ENCODE measurements around the gene URI1.
A peak's percentile ranks its signal among the peaks of the same experiment; 100 is the strongest.

The URI1 gene

GRCh38 chr19:29923653-29924052 lies 18.4 kb upstream of the URI1 start:
- Histone ChIP-seq H3K4me3 (ENCODE audit: low read depth, low read length) (no peak overlapping the region), H3K9me3 (ENCODE audit: control insufficient read depth, insufficient read depth, low read length) (no peaks in the 10 kb centered on the region), H3K4me1 (ENCODE audit: control insufficient read depth, insufficient read depth, low read length) (peaks cover 4% of the 10 kb centered on the region), H3K36me3 (ENCODE audit: control insufficient read depth, insufficient read depth, low read length) (no peaks in the 10 kb centered on the region), H3K9ac (ENCODE audit: low read depth, low read length) (no peak overlapping the region), H3K27me3 (ENCODE audit: control insufficient read depth, insufficient read depth, low read length) (no peaks in the 10 kb centered on the region)

GRCh38 chr19:29926031-29926430 lies 16.0 kb upstream of the URI1 start:
- Histone ChIP-seq H3K36me3 (ENCODE audit: control insufficient read depth, insufficient read depth, low read length) (no peaks in the 10 kb centered on the region), H3K27me3 (ENCODE audit: control insufficient read depth, insufficient read depth, low read length) (no peaks in the 10 kb centered on the region), H3K4me1 (ENCODE audit: control insufficient read depth, insufficient read depth, low read length) (peaks cover 4% of the 10 kb centered on the region), H3K9ac (ENCODE audit: low read depth, low read length) (no peak overlapping the region), H3K9me3 (ENCODE audit: control insufficient read depth, insufficient read depth, low read length) (no peaks in the 10 kb centered on the region), H3K4me3 (ENCODE audit: low read depth, low read length) (no peak overlapping the region)

- no peaks in the 10 kb centered on the region for H3K9me3 ChIP-seq (ENCODE audit: control insufficient read depth, insufficient read depth, low read length)
- no peaks in the 10 kb centered on the region for H3K36me3 ChIP-seq (ENCODE audit: control insufficient read depth, insufficient read depth, low read length)
- H3K9ac ChIP-seq (ENCODE audit: low read depth, low read length), result no peak overlapping the region
- H3K4me1 ChIP-seq (ENCODE audit: control insufficient read depth, insufficient read depth, low read length), result peaks cover 4% of the 10 kb centered on the region
- no peak overlapping the region for H3K4me3 ChIP-seq (ENCODE audit: low read depth, low read length)
- H3K27me3 ChIP-seq (ENCODE audit: control insufficient read depth, insufficient read depth, low read length), result no peaks in the 10 kb centered on the region
Measured at GRCh38 chr19:29926801-29927200, 15.2 kb upstream of the URI1 start.

- no peaks in the 10 kb centered on the region for H3K9me3 ChIP-seq (ENCODE audit: control insufficient read depth, insufficient read depth, low read length)
- no peaks in the 10 kb centered on the region for H3K36me3 ChIP-seq (ENCODE audit: control insufficient read depth, insufficient read depth, low read length)
- H3K9ac ChIP-seq (ENCODE audit: low read depth, low read length), result no peak overlapping the region
- peaks cover 4% of the 10 kb centered on the region for H3K4me1 ChIP-seq (ENCODE audit: control insufficient read depth, insufficient read depth, low read length)
- H3K27me3 ChIP-seq (ENCODE audit: control insufficient read depth, insufficient read depth, low read length), result no peaks in the 10 kb centered on the region
- no peak overlapping the region for H3K4me3 ChIP-seq (ENCODE audit: low read depth, low read length)
Measured at GRCh38 chr19:29927944-29928625, 14.0 kb upstream of the URI1 start.

- Histone ChIP-seq H3K9me3 (ENCODE audit: control insufficient read depth, insufficient read depth, low read length) (no peaks in the 10 kb centered on the region), H3K4me3 (ENCODE audit: low read depth, low read length) (no peak overlapping the region), H3K9ac (ENCODE audit: low read depth, low read length) (no peak overlapping the region), H3K27me3 (ENCODE audit: control insufficient read depth, insufficient read depth, low read length) (no peaks in the 10 kb centered on the region), H3K36me3 (ENCODE audit: control insufficient read depth, insufficient read depth, low read length) (no peaks in the 10 kb centered on the region), H3K4me1 (ENCODE audit: control insufficient read depth, insufficient read depth, low read length) (peaks cover 4% of the 10 kb centered on the region)
Measured at GRCh38 chr19:29928831-29929230, 13.2 kb upstream of the URI1 start.

GRCh38 chr19:29934257-29934656 lies 7.8 kb upstream of the URI1 start:
- no peaks in the 10 kb centered on the region for H3K9me3 ChIP-seq (ENCODE audit: control insufficient read depth, insufficient read depth, low read length)
- no peaks in the 10 kb centered on the region for H3K27me3 ChIP-seq (ENCODE audit: control insufficient read depth, insufficient read depth, low read length)
- H3K4me1 ChIP-seq (ENCODE audit: control insufficient read depth, insufficient read depth, low read length), result no peaks in the 10 kb centered on the region
- no peak overlapping the region for H3K9ac ChIP-seq (ENCODE audit: low read depth, low read length)
- no peaks in the 10 kb centered on the region for H3K36me3 ChIP-seq (ENCODE audit: control insufficient read depth, insufficient read depth, low read length)
- no peak overlapping the region for H3K4me3 ChIP-seq (ENCODE audit: low read depth, low read length)

GRCh38 chr19:29934781-29935180 lies 7.3 kb upstream of the URI1 start:
- H3K9ac ChIP-seq (ENCODE audit: low read depth, low read length), result no peak overlapping the region
- no peaks in the 10 kb centered on the region for H3K9me3 ChIP-seq (ENCODE audit: control insufficient read depth, insufficient read depth, low read length)
- H3K4me3 ChIP-seq (ENCODE audit: low read depth, low read length), result no peak overlapping the region
- no peaks in the 10 kb centered on the region for H3K27me3 ChIP-seq (ENCODE audit: control insufficient read depth, insufficient read depth, low read length)
- no peaks in the 10 kb centered on the region for H3K36me3 ChIP-seq (ENCODE audit: control insufficient read depth, insufficient read depth, low read length)
- no peaks in the 10 kb centered on the region for H3K4me1 ChIP-seq (ENCODE audit: control insufficient read depth, insufficient read depth, low read length)

- Histone ChIP-seq H3K27me3 (ENCODE audit: control insufficient read depth, insufficient read depth, low read length) (peaks cover 8% of the 10 kb centered on the region), H3K4me1 (ENCODE audit: control insufficient read depth, insufficient read depth, low read length) (no peaks in the 10 kb centered on the region), H3K36me3 (ENCODE audit: control insufficient read depth, insufficient read depth, low read length) (no peaks in the 10 kb centered on the region), H3K9me3 (ENCODE audit: control insufficient read depth, insufficient read depth, low read length) (no peaks in the 10 kb centered on the region), H3K9ac (ENCODE audit: low read depth, low read length) (no peak overlapping the region), H3K4me3 (ENCODE audit: low read depth, low read length) (no peak overlapping the region)
Measured at GRCh38 chr19:29936409-29936808, 5.6 kb upstream of the URI1 start.

- Histone ChIP-seq H3K4me1 (ENCODE audit: control insufficient read depth, insufficient read depth, low read length) (peaks cover 3% of the 10 kb centered on the region), H3K27me3 (ENCODE audit: control insufficient read depth, insufficient read depth, low read length) (peaks cover 8% of the 10 kb centered on the region), H3K36me3 (ENCODE audit: control insufficient read depth, insufficient read depth, low read length) (no peaks in the 10 kb centered on the region), H3K9me3 (ENCODE audit: control insufficient read depth, insufficient read depth, low read length) (no peaks in the 10 kb centered on the region), H3K4me3 (ENCODE audit: low read depth, low read length) (no peak overlapping the region), H3K9ac (ENCODE audit: low read depth, low read length) (no peak overlapping the region)
Measured at GRCh38 chr19:29939628-29940027, 2.4 kb upstream of the URI1 start.

GRCh38 chr19:29940971-29941585 lies 961 bp upstream of the URI1 start:
- peaks cover 3% of the 10 kb centered on the region for H3K4me1 ChIP-seq (ENCODE audit: control insufficient read depth, insufficient read depth, low read length)
- H3K9me3 ChIP-seq (ENCODE audit: control insufficient read depth, insufficient read depth, low read length), result no peaks in the 10 kb centered on the region
- no peak overlapping the region for H3K4me3 ChIP-seq (ENCODE audit: low read depth, low read length)
- H3K27me3 ChIP-seq (ENCODE audit: control insufficient read depth, insufficient read depth, low read length), result peaks cover 8% of the 10 kb centered on the region
- H3K36me3 ChIP-seq (ENCODE audit: control insufficient read depth, insufficient read depth, low read length), result no peaks in the 10 kb centered on the region
- H3K9ac ChIP-seq (ENCODE audit: low read depth, low read length), result no peak overlapping the region

- Histone ChIP-seq H3K9me3 (ENCODE audit: control insufficient read depth, insufficient read depth, low read length) (no peaks in the 10 kb centered on the region), H3K36me3 (ENCODE audit: control insufficient read depth, insufficient read depth, low read length) (no peaks in the 10 kb centered on the region), H3K9ac (ENCODE audit: low read depth, low read length) (peak overlapping the region; percentile 61), H3K4me3 (ENCODE audit: low read depth, low read length) (peak overlapping the region; percentile 88), H3K4me1 (ENCODE audit: control insufficient read depth, insufficient read depth, low read length) (peaks cover 3% of the 10 kb centered on the region), H3K27me3 (ENCODE audit: control insufficient read depth, insufficient read depth, low read length) (peaks cover 8% of the 10 kb centered on the region)
Measured at GRCh38 chr19:29942404-29943261, 594 bp downstream of the URI1 start.

- no peaks in the 10 kb centered on the region for H3K36me3 ChIP-seq (ENCODE audit: control insufficient read depth, insufficient read depth, low read length)
- no peaks in the 10 kb centered on the region for H3K9me3 ChIP-seq (ENCODE audit: control insufficient read depth, insufficient read depth, low read length)
- H3K4me1 ChIP-seq (ENCODE audit: control insufficient read depth, insufficient read depth, low read length), result peaks cover 3% of the 10 kb centered on the region
- H3K4me3 ChIP-seq (ENCODE audit: low read depth, low read length), result peak overlapping the region; percentile 88
- peaks cover 8% of the 10 kb centered on the region for H3K27me3 ChIP-seq (ENCODE audit: control insufficient read depth, insufficient read depth, low read length)
- no peak overlapping the region for H3K9ac ChIP-seq (ENCODE audit: low read depth, low read length)
Measured at GRCh38 chr19:29943615-29944014, 1.6 kb downstream of the URI1 start.

Data from iPS-15b (cell line).